Ovary (tissue), 9 donors: ENCODE data around the gene DESI2. TPM values are rescaled to one million over a fixed set of nuclear protein-coding genes. Genes with fewer than 3 reads are reported as not detected.

Experiments
- DNase-seq, 5 donors: peaks; one replicate each; pipeline ENCODE4 v3.0.0-alpha.2; 2019 to 2020
- H3K27ac ChIP-seq, 2 donors: fragments of 200-600 bp; one replicate each; pipeline versions ENCODE4 v1.5.1 to v1.8.0; 2019 to 2022
- H3K27me3 ChIP-seq: fragments of 200-600 bp; one replicate; pipeline ENCODE4 v1.8.0; 2022
- H3K36me3 ChIP-seq: fragments of 200-600 bp; sonication (generic); one replicate; pipeline ENCODE4 v1.5.1; 2019
- H3K4me1 ChIP-seq: one replicate; pipeline ENCODE4 v1.8.1; 2013; ENCODE audit warnings: mild to moderate bottlenecking, moderate library complexity; ENCODE audit not compliant: insufficient read depth
- H3K4me3 ChIP-seq: fragments of 200-600 bp; sonication (generic); one replicate; pipeline ENCODE4 v1.5.1; 2017
- H3K9me3 ChIP-seq, 2 donors: fragments of 200-600 bp in 1 of 2; sonication (generic) in 1 of 2; one replicate each; pipeline versions ENCODE4 v1.5.1 to v1.8.1; 2013 to 2019; ENCODE audit warnings: mild to moderate bottlenecking in 1 of 2, moderate library complexity in 1 of 2
- EP300 ChIP-seq: sonication (generic); formaldehyde crosslinking; IDR thresholded peaks from one replicate; pipeline ENCODE4 v1.6.1; 2017; ENCODE audit warnings: antibody characterized with exemption
- POLR2A ChIP-seq: fragments of 450-650 bp; IDR thresholded peaks from one replicate; pipeline ENCODE4 v1.6.1; 2017; ENCODE audit warnings: antibody characterized with exemption, mild to moderate bottlenecking, moderate library complexity
- WGBS, 3 donors: extraction: QIAGEN DNeasy Blood & Tissue Kit in 1 of 3; methylation state at CpG; one replicate each; pipeline versions ENCODE4 v1.1.5 to v1.1.7; 2013 to 2017; 5-methylcytosine and 5-hydroxymethylcytosine counted together
- intact Hi-C, 4 donors: fragments of 100-400 bp; cut with DNase I; formaldehyde crosslinking; loops; one replicate each; pipeline versions ENCODE4 v1.11.0 to v1.15.1; 2022 to 2023
- polyA plus RNA-seq, 2 donors: library from polyadenylated mRNA; stranded (reverse); fragments of 200-250 nt in 1 of 2; fragments of 350-450 nt in 1 of 2; fragmentation: Illumina TruSeq in 1 of 2; extraction: RNeasy Lipid Tissue Mini Kit (QIAGEN cat#74804) in 1 of 2; gene quantifications; one replicate each; pipeline ENCODE4 v1.2.3, GENCODE V29; 2013 to 2014
- total RNA-seq, 7 donors: library from RNA; depleted of rRNA in 2 of 7; stranded (reverse); fragments of >200 nt in 2 of 7; fragmentation: NEBNext Ultra II Directional in 3 of 7; extraction: Animal tissue kit (Norgen Biotek cat#: 25700) in 3 of 7; gene quantifications; one replicate each; pipeline versions ENCODE4 v1.1.0 to v1.2.4, GENCODE V29; 2016 to 2023
- TF ChIP-seq, protein P1 (sequence below), 3 donors: fragments of 450-650 bp in 2 of 3; fragments of 200-600 bp in 1 of 3; IDR thresholded peaks; one replicate each; pipeline versions ENCODE4 v1.5.1 to v1.8.0; 2016 to 2022; ENCODE audit warnings: antibody characterized with exemption in 3 of 3, mild to moderate bottlenecking in 1 of 3
- donor health status: DM: no; HTN: no; CAD: no; lungs with moderate emphysema.
- donor health status: DM: no; HTN: no; CAD: no.
- donor health status: Bipolar disorder and iron deficiency.
- donor health status: DM: yes; HTN: yes; CAD: no.
- donor health status: DM: no; HTN: no; CAD: no.
- donor health status: DM: yes; HTN: yes; CAD: no.

DESI2 gene
- total and polyA plus RNA-seq, 9 donors: 12.5 to 33.4 (median 23.4) TPM

DNA sequence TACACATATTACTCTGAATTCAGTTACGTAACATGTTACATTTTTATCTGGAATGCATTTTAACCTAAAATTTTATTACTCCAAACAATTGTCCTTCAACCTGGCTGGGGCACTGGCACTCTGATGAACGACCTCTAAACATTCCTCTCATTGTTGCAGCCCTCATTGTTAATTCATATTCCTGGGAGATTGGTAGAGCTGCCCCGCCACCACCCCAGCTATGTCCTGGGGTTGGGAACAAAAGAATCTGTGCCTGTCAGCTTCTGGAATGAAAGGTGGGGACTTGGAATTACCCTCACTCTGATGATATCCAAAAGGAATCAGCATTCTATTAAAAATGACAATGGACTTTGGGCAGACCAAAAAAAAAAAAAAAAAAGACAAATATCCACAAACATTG lies 38.0 kb upstream of the DESI2 start:
- 45 to 79% (median 54%) methylated on average over 3 of the region's 3 CpGs for WGBS, 3 donors
- H3K27me3 ChIP-seq: no peaks in the 10 kb centered on the region
- no peak overlapping the region for H3K4me3 ChIP-seq
- no peaks in the 10 kb centered on the region for H3K36me3 ChIP-seq
- H3K9me3 ChIP-seq: no peaks in the 10 kb centered on the region
- no peak for DNase-seq
- no peaks in the 10 kb centered on the region for H3K4me1 ChIP-seq
- TF ChIP-seq, protein P1, sequence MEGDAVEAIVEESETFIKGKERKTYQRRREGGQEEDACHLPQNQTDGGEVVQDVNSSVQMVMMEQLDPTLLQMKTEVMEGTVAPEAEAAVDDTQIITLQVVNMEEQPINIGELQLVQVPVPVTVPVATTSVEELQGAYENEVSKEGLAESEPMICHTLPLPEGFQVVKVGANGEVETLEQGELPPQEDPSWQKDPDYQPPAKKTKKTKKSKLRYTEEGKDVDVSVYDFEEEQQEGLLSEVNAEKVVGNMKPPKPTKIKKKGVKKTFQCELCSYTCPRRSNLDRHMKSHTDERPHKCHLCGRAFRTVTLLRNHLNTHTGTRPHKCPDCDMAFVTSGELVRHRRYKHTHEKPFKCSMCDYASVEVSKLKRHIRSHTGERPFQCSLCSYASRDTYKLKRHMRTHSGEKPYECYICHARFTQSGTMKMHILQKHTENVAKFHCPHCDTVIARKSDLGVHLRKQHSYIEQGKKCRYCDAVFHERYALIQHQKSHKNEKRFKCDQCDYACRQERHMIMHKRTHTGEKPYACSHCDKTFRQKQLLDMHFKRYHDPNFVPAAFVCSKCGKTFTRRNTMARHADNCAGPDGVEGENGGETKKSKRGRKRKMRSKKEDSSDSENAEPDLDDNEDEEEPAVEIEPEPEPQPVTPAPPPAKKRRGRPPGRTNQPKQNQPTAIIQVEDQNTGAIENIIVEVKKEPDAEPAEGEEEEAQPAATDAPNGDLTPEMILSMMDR (IDR thresholded peaks at IDR 0.05): no peak
- H3K27ac ChIP-seq: no peak overlapping the region
- intact Hi-C loops: no loop called here

DNA sequence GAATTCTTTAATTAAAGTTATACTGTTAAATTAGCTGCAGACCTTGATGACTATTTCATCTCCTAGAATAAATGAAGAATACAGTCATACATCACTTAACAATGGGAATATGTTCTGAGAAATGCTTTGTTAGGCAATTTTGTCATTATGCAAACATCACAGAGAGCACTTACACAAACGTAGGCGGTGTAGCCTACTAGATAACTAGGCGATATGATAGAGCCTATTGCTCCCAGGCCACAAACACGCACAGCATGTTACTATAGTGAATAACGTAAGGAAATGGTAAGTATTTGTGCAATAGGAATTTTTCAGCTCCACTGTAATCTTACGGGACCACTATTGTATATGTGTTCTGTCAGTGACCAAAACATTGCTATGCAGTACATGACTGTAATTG lies 37.6 kb upstream of the DESI2 start:
- no peak overlapping the region for H3K4me3 ChIP-seq
- no peaks in the 10 kb centered on the region for H3K4me1 ChIP-seq
- no peak for DNase-seq
- no peaks in the 10 kb centered on the region for H3K36me3 ChIP-seq
- TF ChIP-seq, protein P1 (IDR thresholded peaks at IDR 0.05): no peak
- H3K9me3 ChIP-seq: no peaks in the 10 kb centered on the region
- intact Hi-C loops: no loop called here
- H3K27ac ChIP-seq: no peak overlapping the region
- 84 to 92% (median 87%) methylated on average over 6 of the region's 6 CpGs for WGBS, 3 donors
- H3K27me3 ChIP-seq: no peaks in the 10 kb centered on the region

DNA sequence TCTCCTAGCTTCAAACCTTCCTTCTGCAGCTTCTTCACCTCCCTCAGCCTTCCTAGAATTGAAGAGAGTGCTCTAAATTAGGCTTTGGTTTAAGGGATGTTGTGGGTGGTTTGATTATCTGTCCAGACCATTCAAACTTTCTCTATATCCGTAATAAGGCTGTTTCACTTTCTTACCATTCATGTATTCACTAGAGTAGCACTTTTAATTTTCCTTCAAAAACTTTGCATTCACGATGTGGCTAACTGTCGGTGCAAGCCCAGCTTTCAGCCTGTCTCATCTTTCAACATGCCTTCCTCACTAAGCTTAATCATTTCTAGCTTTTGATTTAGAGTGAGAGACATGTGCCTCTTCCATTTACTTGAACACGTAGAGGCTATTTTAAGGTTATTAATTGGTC lies 26.2 kb upstream of the DESI2 start:
- TF ChIP-seq, protein P1 (IDR thresholded peaks at IDR 0.05): no peak
- TF ChIP-seq EP300: no peak
- TF ChIP-seq POLR2A: no peak
- H3K36me3 ChIP-seq: no peaks in the 10 kb centered on the region
- H3K9me3 ChIP-seq: no peaks in the 10 kb centered on the region
- no peaks in the 10 kb centered on the region for H3K4me1 ChIP-seq
- no peaks in the 10 kb centered on the region for H3K27me3 ChIP-seq
- 91 to 94% (median 92%) methylated on average over 4 of the region's 4 CpGs for WGBS, 3 donors
- no peak overlapping the region for H3K27ac ChIP-seq
- H3K4me3 ChIP-seq: no peak overlapping the region
- DNase-seq: no peak
- intact Hi-C loops: no loop called here

DNA sequence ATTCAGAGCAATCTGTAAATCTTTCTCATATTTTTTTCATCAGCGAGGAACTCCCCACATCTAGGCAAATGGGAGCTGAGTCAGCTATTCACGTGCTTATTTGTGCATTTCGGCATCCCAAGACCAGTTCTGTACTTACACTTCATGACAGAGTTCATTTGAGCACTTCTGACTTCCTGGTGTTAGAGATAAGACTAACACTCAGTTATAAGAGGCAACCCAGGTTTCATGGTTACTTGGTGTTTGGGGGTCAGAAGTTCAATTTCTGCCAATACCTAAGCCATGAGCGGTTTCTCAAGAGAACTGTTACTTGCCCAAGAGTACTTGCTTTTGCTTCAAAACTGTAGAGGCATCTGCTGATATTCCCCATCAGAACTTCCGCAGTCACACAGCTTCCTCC lies 24.1 kb upstream of the DESI2 start:
- H3K9me3 ChIP-seq: no peaks in the 10 kb centered on the region
- WGBS, 3 donors: 83 to 91% (median 87%) methylated on average over 5 of the region's 5 CpGs
- no peak for DNase-seq
- TF ChIP-seq EP300 (no peak), POLR2A (no peak)
- TF ChIP-seq, protein P1 (IDR thresholded peaks at IDR 0.05): no peak
- H3K4me3 ChIP-seq: no peak overlapping the region
- intact Hi-C loops: no loop called here
- no peaks in the 10 kb centered on the region for H3K4me1 ChIP-seq
- H3K36me3 ChIP-seq: no peaks in the 10 kb centered on the region
- H3K27me3 ChIP-seq: no peaks in the 10 kb centered on the region
- no peak overlapping the region for H3K27ac ChIP-seq

DNA sequence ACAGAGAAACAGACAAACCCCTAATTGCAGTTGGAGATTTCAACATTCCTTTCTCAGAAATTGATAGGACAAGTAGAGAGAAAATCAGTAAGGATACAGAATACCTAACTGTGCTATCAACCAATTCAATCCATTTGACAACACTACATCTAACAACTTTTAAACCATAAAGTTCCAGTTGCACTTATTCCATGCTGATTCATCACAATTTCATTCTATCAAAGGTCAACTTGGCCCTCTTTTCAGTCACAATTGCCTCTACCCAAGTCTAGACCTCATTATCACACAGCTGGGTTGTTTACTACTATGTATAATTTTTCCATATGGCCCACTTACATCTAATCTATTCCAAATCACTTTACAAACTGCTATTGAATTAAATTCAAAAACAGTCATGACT lies 19.8 kb upstream of the DESI2 start:
- intact Hi-C loops: no loop called here

More for the DNA sequence above, 19.8 kb upstream of the DESI2 start:
- H3K27me3 ChIP-seq: no peaks in the 10 kb centered on the region
- H3K9me3 ChIP-seq: no peaks in the 10 kb centered on the region
- no peak overlapping the region for H3K4me3 ChIP-seq
- H3K36me3 ChIP-seq: no peaks in the 10 kb centered on the region
- H3K27ac ChIP-seq: no peak overlapping the region
- no peak for DNase-seq
- TF ChIP-seq POLR2A: no peak
- TF ChIP-seq, protein P1 (IDR thresholded peaks at IDR 0.05): no peak
- TF ChIP-seq EP300: no peak
- no peaks in the 10 kb centered on the region for H3K4me1 ChIP-seq
